Measurements from ENCODE around the gene NR1H4. TPM values are rescaled to one million over a fixed set of nuclear protein-coding genes. Genes with fewer than 3 reads are reported as not detected.
A peak's percentile ranks its signal among the peaks of the same experiment; 100 is the strongest.

The NR1H4 gene
- total and polyA plus RNA-seq, 4 donors = 33.5 to 106 (median 55.0) TPM

GRCh38 chr12:100528471-100529127 lies 54.9 kb downstream of the NR1H4 start:
- H3K27me3 ChIP-seq (ENCODE audit: control insufficient read depth in 4 of 4, insufficient read depth in 4 of 4, low read length in 3 of 4) = no peaks in the 10 kb centered on the region
- peak overlapping the region; percentile 44 to 47 for H3K27ac ChIP-seq (ENCODE audit: low read depth in 1 of 2, low read length in 2 of 2)
- H3K9me3 ChIP-seq (ENCODE audit: control insufficient read depth in 4 of 4, low read length in 3 of 4) = no peaks in the 10 kb centered on the region
- H3K4me1 ChIP-seq (ENCODE audit: control insufficient read depth in 4 of 4, insufficient read depth in 4 of 4, low read length in 3 of 4) = peaks cover 4 to 36% (median 18%) of the 10 kb centered on the region in 4 donors
- H3K9ac ChIP-seq (ENCODE audit: low read depth in 1 of 2, low read length in 2 of 2) = no peak overlapping the region
- peaks cover 3 to 38% (median 22%) of the 10 kb centered on the region in 4 donors for H3K36me3 ChIP-seq (ENCODE audit: control insufficient read depth in 4 of 4, insufficient read depth in 3 of 4, low read depth in 1 of 4, low read length in 3 of 4)
- TF ChIP-seq HNF4G (IDR thresholded peaks at IDR 0.05) (no peak), HNF4A (conservative IDR thresholded peaks at IDR 0.05) (peak in 1 of 2 donors; percentile 8), MAX (IDR thresholded peaks at IDR 0.05) (no peak)
- DNase-seq (ENCODE audit: low spot score) = no peak
- WGBS = 53% methylated on average over 1 of the region's 1 CpG
- H3K4me3 ChIP-seq (ENCODE audit: low read depth in 1 of 3, low read length in 3 of 3) = no peak overlapping the region

- Histone ChIP-seq H3K4me1 (ENCODE audit: control insufficient read depth in 4 of 4, insufficient read depth in 4 of 4, low read length in 3 of 4) (peaks cover 7 to 34% (median 18%) of the 10 kb centered on the region in 4 donors), H3K4me3 (ENCODE audit: low read depth in 1 of 3, low read length in 3 of 3) (no peak overlapping the region), H3K9me3 (ENCODE audit: control insufficient read depth in 4 of 4, low read length in 3 of 4) (no peaks in the 10 kb centered on the region), H3K27ac (ENCODE audit: low read depth in 1 of 2, low read length in 2 of 2) (peak overlapping the region in 1 of 2 donors; percentile 47), H3K36me3 (ENCODE audit: control insufficient read depth in 4 of 4, insufficient read depth in 3 of 4, low read depth in 1 of 4, low read length in 3 of 4) (peaks cover 4 to 44% (median 22%) of the 10 kb centered on the region in 4 donors), H3K27me3 (ENCODE audit: control insufficient read depth in 4 of 4, insufficient read depth in 4 of 4, low read length in 3 of 4) (no peaks in the 10 kb centered on the region), H3K9ac (ENCODE audit: low read depth in 1 of 2, low read length in 2 of 2) (no peak overlapping the region)
- WGBS = 84% methylated on average over 2 of the region's 2 CpGs
- no peak for TF ChIP-seq HNF4A (conservative IDR thresholded peaks at IDR 0.05)
- TF ChIP-seq ZBTB33 (IDR thresholded peaks at IDR 0.05) = no peak
- no peak for TF ChIP-seq RXRA (IDR thresholded peaks at IDR 0.05)
- TF ChIP-seq ATF3 (IDR thresholded peaks at IDR 0.05) = no peak
- no peak for TF ChIP-seq HNF4G (IDR thresholded peaks at IDR 0.05)
- TF ChIP-seq TAF1 (conservative IDR thresholded peaks at IDR 0.05) = no peak
- no peak for TF ChIP-seq GABPA (IDR thresholded peaks at IDR 0.05 in 1 of 2, conservative IDR thresholded peaks at IDR 0.05 in 1 of 2)
- no peak for TF ChIP-seq YY1 (IDR thresholded peaks at IDR 0.05)
- TF ChIP-seq REST (IDR thresholded peaks at IDR 0.05) = no peak
- no peak for TF ChIP-seq NR2F2 (IDR thresholded peaks at IDR 0.05)
- TF ChIP-seq MAX (IDR thresholded peaks at IDR 0.05) = no peak
- no peak for TF ChIP-seq FOXA1 (IDR thresholded peaks at IDR 0.05)
- no peak for TF ChIP-seq CTCF (IDR thresholded peaks at IDR 0.05; ENCODE audit: low read depth, low read length, missing input control)
- DNase-seq (ENCODE audit: low spot score) = no peak
These were observed 56.2 kb downstream of the NR1H4 start for GRCh38 chr12:100529756-100530350.
